ENCODE data around the gene C9orf78.

Gene C9orf78

DNA sequence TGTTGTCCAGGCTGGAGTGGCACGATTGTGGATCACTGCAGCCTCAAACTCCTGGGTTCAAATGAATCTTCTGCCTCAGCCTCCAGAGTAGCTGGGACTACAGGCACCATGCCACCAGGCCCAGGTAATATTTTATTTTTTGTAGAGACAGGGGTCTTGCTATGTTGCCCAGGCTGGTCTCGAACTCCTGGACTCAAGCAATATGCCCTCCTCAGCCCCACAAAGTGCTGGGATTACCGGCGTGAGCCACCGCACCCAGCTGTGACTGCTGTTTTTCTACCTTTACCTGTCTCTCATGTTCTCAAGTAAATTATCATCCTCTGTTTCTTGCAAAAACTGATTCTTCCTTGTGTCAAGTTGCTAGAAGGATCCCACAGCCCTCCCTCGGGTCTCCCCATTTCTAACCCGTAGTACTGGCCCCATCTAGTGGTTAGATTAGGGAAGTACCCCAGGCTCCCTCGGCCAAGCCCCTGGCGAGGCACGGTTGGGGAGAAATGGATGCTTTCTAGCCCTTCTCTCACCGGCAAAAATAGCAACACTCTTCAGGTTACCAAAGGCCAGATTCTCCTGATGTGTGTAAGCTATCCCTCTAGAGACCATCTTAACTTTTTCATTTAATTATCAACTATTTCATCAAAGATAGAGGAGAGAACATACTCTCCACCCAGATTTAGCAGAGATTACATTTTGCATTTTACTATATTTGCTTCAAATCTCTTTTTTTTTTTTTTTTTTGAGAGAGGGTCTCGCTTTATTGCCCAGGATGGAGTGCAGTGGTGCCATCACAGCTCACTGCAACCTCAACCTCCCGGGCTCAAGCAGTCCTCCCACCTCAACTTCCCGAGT, 51.3 kb downstream of the C9orf78 start:
- no peak for TF ChIP-seq CREB1 (IDR thresholded peaks at IDR 0.05; ENCODE audit: low read depth)
- no peak for TF ChIP-seq TCF12 (IDR thresholded peaks at IDR 0.05; ENCODE audit: low read depth)
- TF ChIP-seq RAD21 (IDR thresholded peaks at IDR 0.05; ENCODE audit: low read depth): peak; percentile 95
- TF ChIP-seq NFIC (IDR thresholded peaks at IDR 0.05): no peak

- TF ChIP-seq NFIC (IDR thresholded peaks at IDR 0.05): no peak
Observed at GRCh38 chr9:129781981-129782380, 53.1 kb downstream of the C9orf78 start.

DNA sequence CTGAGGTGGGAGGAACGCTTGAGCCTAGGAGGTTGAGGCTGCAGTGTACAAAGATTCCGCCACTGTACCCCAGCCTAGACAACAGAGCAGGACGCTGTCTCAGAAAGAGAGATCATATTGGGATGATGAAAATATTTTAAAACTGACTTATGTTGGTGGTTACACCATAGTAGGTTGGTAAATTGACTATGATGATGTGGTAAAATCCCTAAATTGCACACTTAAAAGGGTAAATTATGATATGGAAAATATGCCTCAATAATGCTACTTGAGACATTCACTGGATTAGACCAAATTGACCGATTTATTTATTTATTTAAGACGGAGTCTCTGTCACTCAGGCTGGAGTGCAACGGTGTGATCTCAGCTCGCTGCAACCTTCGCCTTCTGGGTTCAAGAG, 53.9 kb downstream of the C9orf78 start:
- TF ChIP-seq ZBTB7A (IDR thresholded peaks at IDR 0.05; ENCODE audit: low read depth) (no peak), TEAD4 (IDR thresholded peaks at IDR 0.05) (no peak), EP300 (IDR thresholded peaks at IDR 0.05; ENCODE audit: borderline replicate concordance) (no peak), FOXM1 (IDR thresholded peaks at IDR 0.05; ENCODE audit: borderline replicate concordance, low read depth) (no peak), YY1 (IDR thresholded peaks at IDR 0.05; ENCODE audit: low read depth) (no peak), TCF12 (IDR thresholded peaks at IDR 0.05; ENCODE audit: low read depth) (no peak), NFIC (IDR thresholded peaks at IDR 0.05) (no peak), TAF1 (IDR thresholded peaks at IDR 0.05; ENCODE audit: low read depth) (no peak), CEBPB (IDR thresholded peaks at IDR 0.05) (no peak), RAD21 (IDR thresholded peaks at IDR 0.05; ENCODE audit: low read depth) (no peak), EGR1 (IDR thresholded peaks at IDR 0.05) (no peak)

GRCh38 chr9:129779560-129780190, 55.4 kb downstream of the C9orf78 start:
- TF ChIP-seq CEBPB (IDR thresholded peaks at IDR 0.05) (no peak), RAD21 (IDR thresholded peaks at IDR 0.05; ENCODE audit: low read depth) (no peak), TEAD4 (IDR thresholded peaks at IDR 0.05) (no peak), EGR1 (IDR thresholded peaks at IDR 0.05) (no peak), EP300 (IDR thresholded peaks at IDR 0.05; ENCODE audit: borderline replicate concordance) (no peak), MAX (IDR thresholded peaks at IDR 0.05) (no peak), REST (IDR thresholded peaks at IDR 0.05; ENCODE audit: low read depth) (no peak), NFIC (IDR thresholded peaks at IDR 0.05) (no peak), FOXM1 (IDR thresholded peaks at IDR 0.05; ENCODE audit: borderline replicate concordance, low read depth) (no peak)

DNA sequence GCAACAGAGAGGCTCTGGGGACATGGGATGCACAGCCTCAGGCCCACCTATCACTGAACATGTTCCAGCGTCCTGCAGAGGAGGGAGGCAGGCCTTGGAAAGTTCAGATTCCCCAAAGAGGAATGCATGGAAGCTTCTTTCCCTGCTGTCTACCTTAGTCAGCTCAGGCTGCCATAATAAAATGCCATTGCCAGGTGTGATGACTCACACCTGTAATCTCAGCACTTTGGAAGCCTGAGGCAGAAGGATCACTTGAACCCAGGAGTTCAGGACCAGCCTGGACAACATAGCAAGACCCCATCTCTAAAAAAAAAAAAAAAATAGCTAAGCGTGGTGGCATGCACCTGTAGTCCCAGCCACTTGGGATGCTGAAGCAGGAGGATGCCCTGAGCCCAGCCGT, 56.6 kb downstream of the C9orf78 start:
- TF ChIP-seq ZBTB7A (IDR thresholded peaks at IDR 0.05; ENCODE audit: low read depth): no peak
- no peak for TF ChIP-seq CEBPB (IDR thresholded peaks at IDR 0.05)
- TF ChIP-seq FOXM1 (IDR thresholded peaks at IDR 0.05; ENCODE audit: borderline replicate concordance, low read depth): no peak
- TF ChIP-seq MAX (IDR thresholded peaks at IDR 0.05): no peak
- TF ChIP-seq RAD21 (IDR thresholded peaks at IDR 0.05; ENCODE audit: low read depth): no peak
- TF ChIP-seq REST (IDR thresholded peaks at IDR 0.05; ENCODE audit: low read depth): no peak
- TF ChIP-seq NFIC (IDR thresholded peaks at IDR 0.05): no peak
- no peak for TF ChIP-seq YY1 (IDR thresholded peaks at IDR 0.05; ENCODE audit: low read depth)
- TF ChIP-seq TEAD4 (IDR thresholded peaks at IDR 0.05): no peak
- no peak for TF ChIP-seq TCF12 (IDR thresholded peaks at IDR 0.05; ENCODE audit: low read depth)
- no peak for TF ChIP-seq USF1 (IDR thresholded peaks at IDR 0.05)
- TF ChIP-seq CREB1 (IDR thresholded peaks at IDR 0.05; ENCODE audit: low read depth): no peak
- no peak for TF ChIP-seq EGR1 (IDR thresholded peaks at IDR 0.05)
- no peak for TF ChIP-seq EP300 (IDR thresholded peaks at IDR 0.05; ENCODE audit: borderline replicate concordance)
- no peak for TF ChIP-seq TAF1 (IDR thresholded peaks at IDR 0.05; ENCODE audit: low read depth)

DNA sequence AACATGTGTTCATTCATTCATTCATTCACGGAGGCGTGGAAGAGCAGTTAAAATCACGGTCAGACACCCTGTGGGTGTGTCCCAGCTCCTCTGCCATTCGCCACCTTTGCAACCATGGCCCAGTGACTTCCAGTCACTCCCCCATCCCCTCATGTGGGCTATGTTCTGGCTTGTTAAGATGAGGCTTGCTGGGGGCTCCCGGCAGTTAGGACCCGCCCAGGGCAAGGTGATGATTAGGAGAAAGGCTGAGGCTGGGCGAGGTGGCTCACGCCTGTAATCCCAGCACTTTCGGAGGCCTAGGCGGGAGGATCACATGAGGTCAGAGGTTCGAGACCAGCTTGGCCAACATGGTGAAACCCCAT, 57.3 kb downstream of the C9orf78 start:
- no peak for TF ChIP-seq RAD21 (IDR thresholded peaks at IDR 0.05; ENCODE audit: low read depth)
- TF ChIP-seq ZBTB7A (IDR thresholded peaks at IDR 0.05; ENCODE audit: low read depth): no peak
- no peak for TF ChIP-seq REST (IDR thresholded peaks at IDR 0.05; ENCODE audit: low read depth)
- no peak for TF ChIP-seq EGR1 (IDR thresholded peaks at IDR 0.05)
- no peak for TF ChIP-seq EP300 (IDR thresholded peaks at IDR 0.05; ENCODE audit: borderline replicate concordance)
- no peak for TF ChIP-seq CREB1 (IDR thresholded peaks at IDR 0.05; ENCODE audit: low read depth)
- no peak for TF ChIP-seq TAF1 (IDR thresholded peaks at IDR 0.05; ENCODE audit: low read depth)
- TF ChIP-seq FOXM1 (IDR thresholded peaks at IDR 0.05; ENCODE audit: borderline replicate concordance, low read depth): no peak

All from Ishikawa (cell line).